ENCODE results near the gene KCTD17. TPM values are rescaled to one million over a fixed set of nuclear protein-coding genes. Genes with fewer than 3 reads are reported as not detected.

KCTD17 gene
- total RNA-seq, 1 experiment from 2014 or later = 29.4 TPM

DNA sequence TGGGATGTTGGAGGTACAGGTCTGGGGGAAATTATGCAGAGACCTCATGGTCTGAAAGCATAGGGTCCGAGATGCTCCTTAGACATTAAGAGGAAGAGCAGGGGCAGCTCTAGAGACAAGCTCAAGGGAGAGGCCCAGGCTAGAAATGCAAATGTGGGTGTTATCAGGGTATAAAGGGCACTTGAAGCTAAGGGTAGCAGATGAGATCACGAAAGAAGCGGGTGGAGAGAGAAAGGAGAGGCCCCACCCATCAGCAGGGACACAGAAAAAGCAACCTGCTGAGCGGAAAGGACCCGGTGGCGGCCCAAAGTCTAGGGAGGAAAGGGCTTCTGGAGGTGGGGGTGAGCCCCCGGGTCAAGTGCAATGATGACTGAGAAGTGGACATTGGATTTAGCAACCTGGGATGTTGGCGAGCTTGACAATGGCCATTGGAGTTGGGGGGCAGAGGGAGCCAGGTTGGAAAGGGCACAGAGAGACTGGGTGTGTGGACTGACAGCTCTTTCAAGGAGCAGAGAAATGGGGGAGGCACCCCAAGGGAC lies 49.1 kb downstream of the KCTD17 start (continued):
- no peak for TF ChIP-seq ZNF219 (CRISPR knock-in tag; IDR thresholded peaks at IDR 0.05; ENCODE audit: borderline replicate concordance)
- no peak for TF ChIP-seq FOXK1 (CRISPR knock-in tag; IDR thresholded peaks at IDR 0.05)

- H3K9me3 Mint-ChIP-seq = no peaks in the 10 kb centered on the region
- ATAC-seq (no peak), DNase-seq (ENCODE audit: low spot score) (no peak)
- TF ChIP-seq E2F5 (CRISPR knock-in tag; IDR thresholded peaks at IDR 0.05) (no peak), ZNF671 (CRISPR knock-in tag; IDR thresholded peaks at IDR 0.05) (no peak), FOXP4 (CRISPR knock-in tag; IDR thresholded peaks at IDR 0.05) (no peak)
- H3K27me3 Mint-ChIP-seq (ENCODE audit: low read depth) = peaks cover 18% of the 10 kb centered on the region
- CTCF ChIA-PET = interaction anchor here (0.8 to 1.8 kb wide), 2 partner anchors 12 to 98 kb away, joined by 3 to 7 read pairs; no protein-coding TSS in a partner anchor
- POLR2A ChIA-PET = interaction anchor here (0.6 kb wide), 1 partner anchor 1454 kb away, joined by 3 read pairs; no protein-coding TSS in a partner anchor
- H3K36me3 Mint-ChIP-seq = no peaks in the 10 kb centered on the region
- H3K27ac Mint-ChIP-seq = no peak overlapping the region
- H3K4me1 Mint-ChIP-seq = peaks cover 5% of the 10 kb centered on the region; the same call in 1 of the 2 replicates
- H3K4me3 Mint-ChIP-seq = no peak overlapping the region
These were observed 49.9 kb downstream of the KCTD17 start for GRCh38 chr22:37101311-37102066.

- ATAC-seq (no peak), DNase-seq (ENCODE audit: low spot score) (no peak)
- peaks cover 2% of the 10 kb centered on the region; the same call in 1 of the 2 replicates for H3K4me1 Mint-ChIP-seq
- H3K36me3 Mint-ChIP-seq = no peaks in the 10 kb centered on the region
- ChIA-PET CTCF (interaction anchor here (0.6 to 1.1 kb wide), 2 partner anchors 64 to 1079 kb away, joined by 3 read pairs; partner anchors contain the start of gene PLA2G6), POLR2A (no interaction called here)
- H3K4me3 Mint-ChIP-seq = no peak overlapping the region
- no peaks in the 10 kb centered on the region for H3K9me3 Mint-ChIP-seq
- no peak for TF ChIP-seq ZNF532 (CRISPR knock-in tag; IDR thresholded peaks at IDR 0.05; ENCODE audit: borderline replicate concordance)
- no peak for TF ChIP-seq ERG (CRISPR knock-in tag; IDR thresholded peaks at IDR 0.05)
- TF ChIP-seq ZNF512 (CRISPR knock-in tag; IDR thresholded peaks at IDR 0.05; ENCODE audit: borderline replicate concordance) = no peak
- no peak for TF ChIP-seq MYBL2 (CRISPR knock-in tag; IDR thresholded peaks at IDR 0.05)
- TF ChIP-seq RELA (CRISPR knock-in tag; IDR thresholded peaks at IDR 0.05; ENCODE audit: borderline replicate concordance) = no peak
- no peak for TF ChIP-seq JUN (CRISPR knock-in tag; IDR thresholded peaks at IDR 0.05)
- TF ChIP-seq SMAD3 (CRISPR knock-in tag; IDR thresholded peaks at IDR 0.05; ENCODE audit: borderline replicate concordance) = no peak
- TF ChIP-seq, protein P1, sequence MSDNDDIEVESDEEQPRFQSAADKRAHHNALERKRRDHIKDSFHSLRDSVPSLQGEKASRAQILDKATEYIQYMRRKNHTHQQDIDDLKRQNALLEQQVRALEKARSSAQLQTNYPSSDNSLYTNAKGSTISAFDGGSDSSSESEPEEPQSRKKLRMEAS (CRISPR knock-in tag; IDR thresholded peaks at IDR 0.05) = no peak
- no peak for TF ChIP-seq ZNF671 (CRISPR knock-in tag; IDR thresholded peaks at IDR 0.05)
- TF ChIP-seq MXD4 (CRISPR knock-in tag; IDR thresholded peaks at IDR 0.05; ENCODE audit: borderline replicate concordance) = no peak
- no peak for TF ChIP-seq JAZF1 (CRISPR knock-in tag; IDR thresholded peaks at IDR 0.05)
- no peak for TF ChIP-seq PRRX2 (CRISPR knock-in tag; IDR thresholded peaks at IDR 0.05)
- TF ChIP-seq ESRRA (CRISPR knock-in tag; IDR thresholded peaks at IDR 0.05; ENCODE audit: borderline replicate concordance) = no peak
- peaks cover 5% of the 10 kb centered on the region for H3K27me3 Mint-ChIP-seq (ENCODE audit: low read depth)
- no peak overlapping the region for H3K27ac Mint-ChIP-seq
These were observed 51.6 kb downstream of the KCTD17 start for GRCh38 chr22:37103151-37103550.

Data from WTC11 (cell line).